Right cardiac atrium (tissue), 5 donors: ENCODE data around the gene BCHE. TPM values are rescaled to one million over a fixed set of nuclear protein-coding genes. Genes with fewer than 3 reads are reported as not detected.

Experiments
- ATAC-seq, 2 donors: fragments of 200-7000 bp; cut with Tn5 transposase; one replicate each; pipeline versions ENCODE4 v1.8.0 to v1.9.1; 2020; ENCODE audit warnings: moderate library complexity in 2 of 2, mild to moderate bottlenecking in 1 of 2
- DNase-seq, 3 donors: peaks; one replicate each; pipeline ENCODE4 v3.0.0-alpha.2; 2020
- H3K27ac ChIP-seq: one replicate; pipeline ENCODE4 v1.5.1; 2013; ENCODE audit warnings: mild to moderate bottlenecking, low read length, control low read depth, moderate library complexity
- H3K27me3 ChIP-seq: one replicate; pipeline ENCODE4 v1.6.1; 2013; ENCODE audit not compliant: control insufficient read depth, insufficient read depth
- H3K4me1 ChIP-seq: one replicate; pipeline ENCODE4 v1.6.1; 2013; ENCODE audit warnings: low read length; ENCODE audit not compliant: control insufficient read depth, insufficient read depth
- H3K4me3 ChIP-seq: one replicate; pipeline ENCODE4 v1.5.1; 2013; ENCODE audit warnings: low read length, control low read depth
- H3K9me3 ChIP-seq: one replicate; pipeline ENCODE4 v1.6.1; 2013; ENCODE audit warnings: low read length; ENCODE audit not compliant: control insufficient read depth
- WGBS: extraction: QIAGEN DNeasy Blood & Tissue Kit; methylation state at CpG from one replicate; pipeline ENCODE4 v1.1.7; 2013; 5-methylcytosine and 5-hydroxymethylcytosine counted together
- intact Hi-C, 4 donors: fragments of 100-400 bp; cut with DNase I; formaldehyde crosslinking; loops; one replicate each; pipeline versions ENCODE4 v1.11.0 to v1.14.0; 2022 to 2023
- polyA plus RNA-seq: library from polyadenylated mRNA; stranded (reverse); fragments of 200-250 nt; gene quantifications from one replicate; pipeline ENCODE4 v1.2.3, GENCODE V29; 2013
- total RNA-seq, 4 donors: library from RNA; stranded (reverse); fragmentation: NEBNext Ultra II Directional; extraction: Animal tissue kit (Norgen Biotek cat#: 25700); gene quantifications; one replicate each; pipeline ENCODE4 v1.2.1, GENCODE V29; 2021
- donor health status: healthy with polysubstance abuse.
- donor health status: DM: no; HTN: yes; CAD: no.
- donor health status: DM: no; HTN: no; CAD: no.
- donor health status: DM: no; HTN: yes; CAD: no; lungs with severe emphysema.
- donor health status: DM: yes; HTN: yes; CAD: no.

Gene BCHE
- total and polyA plus RNA-seq, 5 donors: 8.4 to 11.4 (median 10.0) TPM

- Histone ChIP-seq H3K9me3 (no peaks in the 10 kb centered on the region), H3K27ac (no peak overlapping the region), H3K27me3 (no peaks in the 10 kb centered on the region), H3K4me3 (no peak overlapping the region), H3K4me1 (no peaks in the 10 kb centered on the region)
- intact Hi-C loops: no loop called here
- DNase-seq (no peak), ATAC-seq (no peak)
- WGBS: 55% methylated on average over 1 of the region's 1 CpG
Measured at GRCh38 chr3:165854696-165855095, 17.5 kb upstream of the BCHE start.

- ATAC-seq: no peak
Measured at GRCh38 chr3:165852711-165853110, 15.5 kb upstream of the BCHE start.

GRCh38 chr3:165852191-165852590, 15.0 kb upstream of the BCHE start:
- no peak for ATAC-seq
- no peak overlapping the region for H3K27ac ChIP-seq
- no peak for DNase-seq
- no peaks in the 10 kb centered on the region for H3K27me3 ChIP-seq
- no peaks in the 10 kb centered on the region for H3K9me3 ChIP-seq
- intact Hi-C loops: no loop called here
- no peak overlapping the region for H3K4me3 ChIP-seq
- no peaks in the 10 kb centered on the region for H3K4me1 ChIP-seq
- 20% methylated on average over 2 of the region's 2 CpGs for WGBS

More at GRCh38 chr3:165852711-165853110, 15.5 kb upstream of the BCHE start:
- no peaks in the 10 kb centered on the region for H3K4me1 ChIP-seq
- H3K9me3 ChIP-seq: no peaks in the 10 kb centered on the region
- H3K4me3 ChIP-seq: no peak overlapping the region
- H3K27me3 ChIP-seq: no peaks in the 10 kb centered on the region
- no peak for DNase-seq
- no peak overlapping the region for H3K27ac ChIP-seq
- intact Hi-C loops: no loop called here

GRCh38 chr3:165846056-165846455, 8.8 kb upstream of the BCHE start:
- DNase-seq (no peak), ATAC-seq (no peak)
- H3K27ac ChIP-seq: no peak overlapping the region
- no peaks in the 10 kb centered on the region for H3K9me3 ChIP-seq
- H3K4me1 ChIP-seq: no peaks in the 10 kb centered on the region
- 92% methylated on average over 6 of the region's 6 CpGs for WGBS
- no peaks in the 10 kb centered on the region for H3K27me3 ChIP-seq
- intact Hi-C loops: no loop called here
- H3K4me3 ChIP-seq: no peak overlapping the region

GRCh38 chr3:165839296-165840076, 2.3 kb upstream of the BCHE start:
- Histone ChIP-seq H3K27ac (no peak overlapping the region), H3K9me3 (no peaks in the 10 kb centered on the region), H3K27me3 (no peaks in the 10 kb centered on the region), H3K4me3 (no peak overlapping the region), H3K4me1 (no peaks in the 10 kb centered on the region)
- DNase-seq (no peak), ATAC-seq (no peak)
- 86% methylated on average over 9 of the region's 9 CpGs for WGBS
- intact Hi-C loops: no loop called here

GRCh38 chr3:165837801-165838200, 578 bp upstream of the BCHE start:
- intact Hi-C loops: no loop called here
- WGBS: 95% methylated on average over 1 of the region's 1 CpG
- no peaks in the 10 kb centered on the region for H3K9me3 ChIP-seq
- H3K27ac ChIP-seq: no peak overlapping the region
- H3K4me1 ChIP-seq: no peaks in the 10 kb centered on the region
- DNase-seq: no peak
- no peaks in the 10 kb centered on the region for H3K27me3 ChIP-seq
- ATAC-seq: no peak
- H3K4me3 ChIP-seq: no peak overlapping the region

GRCh38 chr3:165835431-165835830, 1.8 kb downstream of the BCHE start:
- no peaks in the 10 kb centered on the region for H3K27me3 ChIP-seq
- no peak overlapping the region for H3K27ac ChIP-seq
- DNase-seq (no peak), ATAC-seq (no peak)
- intact Hi-C loops: no loop called here
- no peaks in the 10 kb centered on the region for H3K4me1 ChIP-seq
- WGBS: 24% methylated on average over 2 of the region's 2 CpGs
- no peaks in the 10 kb centered on the region for H3K9me3 ChIP-seq
- no peak overlapping the region for H3K4me3 ChIP-seq

- ATAC-seq: no peak
- no peak for DNase-seq
- no peaks in the 10 kb centered on the region for H3K9me3 ChIP-seq
- intact Hi-C loops: no loop called here
- H3K4me1 ChIP-seq: no peaks in the 10 kb centered on the region
- H3K27ac ChIP-seq: no peak overlapping the region
- WGBS: 81% methylated on average over 3 of the region's 3 CpGs
- H3K27me3 ChIP-seq: no peaks in the 10 kb centered on the region
- H3K4me3 ChIP-seq: no peak overlapping the region
Measured at GRCh38 chr3:165830746-165831145, 6.5 kb downstream of the BCHE start.

GRCh38 chr3:165827883-165828282, 9.3 kb downstream of the BCHE start:
- intact Hi-C loops: no loop called here
- no peaks in the 10 kb centered on the region for H3K9me3 ChIP-seq
- H3K4me3 ChIP-seq: no peak overlapping the region
- DNase-seq (no peak), ATAC-seq (no peak)
- no peak overlapping the region for H3K27ac ChIP-seq
- no peaks in the 10 kb centered on the region for H3K4me1 ChIP-seq
- H3K27me3 ChIP-seq: no peaks in the 10 kb centered on the region
- WGBS: 64% methylated on average over 1 of the region's 1 CpG

- no peak for DNase-seq
- H3K9me3 ChIP-seq: no peaks in the 10 kb centered on the region
- intact Hi-C loops: no loop called here
Measured at GRCh38 chr3:165827233-165827632, 10.0 kb downstream of the BCHE start.

GRCh38 chr3:165820671-165821123, 16.5 kb downstream of the BCHE start:
- Histone ChIP-seq H3K4me1 (no peaks in the 10 kb centered on the region), H3K27ac (no peak overlapping the region), H3K4me3 (no peak overlapping the region), H3K27me3 (no peaks in the 10 kb centered on the region), H3K9me3 (no peaks in the 10 kb centered on the region)
- DNase-seq: no peak
- intact Hi-C loops: no loop called here
- no peak for ATAC-seq
- WGBS: 44% methylated on average over 2 of the region's 2 CpGs

More at GRCh38 chr3:165827233-165827632, 10.0 kb downstream of the BCHE start:
- WGBS: 68% methylated on average over 1 of the region's 1 CpG
- no peak for ATAC-seq
- H3K27ac ChIP-seq: no peak overlapping the region
- H3K4me3 ChIP-seq: no peak overlapping the region
- H3K27me3 ChIP-seq: no peaks in the 10 kb centered on the region
- no peaks in the 10 kb centered on the region for H3K4me1 ChIP-seq
